HG02885 (cell line): Measurements from ENCODE around the gene KLKB1.

ENCODE experiments used
- ATAC-seq: cut with Tn5 transposase; IDR thresholded peaks from one replicate; pipeline ENCODE4 v1.9.1; 2021; ENCODE audit warnings: mild to moderate bottlenecking; ENCODE audit not compliant: unreplicated experiment, poor library complexity

The KLKB1 gene

GRCh38 chr4:186300659-186301390, 73.5 kb downstream of the KLKB1 start:
- ATAC-seq: no peak

GRCh38 chr4:186304216-186304615, 76.9 kb downstream of the KLKB1 start:
- ATAC-seq: no peak

DNA sequence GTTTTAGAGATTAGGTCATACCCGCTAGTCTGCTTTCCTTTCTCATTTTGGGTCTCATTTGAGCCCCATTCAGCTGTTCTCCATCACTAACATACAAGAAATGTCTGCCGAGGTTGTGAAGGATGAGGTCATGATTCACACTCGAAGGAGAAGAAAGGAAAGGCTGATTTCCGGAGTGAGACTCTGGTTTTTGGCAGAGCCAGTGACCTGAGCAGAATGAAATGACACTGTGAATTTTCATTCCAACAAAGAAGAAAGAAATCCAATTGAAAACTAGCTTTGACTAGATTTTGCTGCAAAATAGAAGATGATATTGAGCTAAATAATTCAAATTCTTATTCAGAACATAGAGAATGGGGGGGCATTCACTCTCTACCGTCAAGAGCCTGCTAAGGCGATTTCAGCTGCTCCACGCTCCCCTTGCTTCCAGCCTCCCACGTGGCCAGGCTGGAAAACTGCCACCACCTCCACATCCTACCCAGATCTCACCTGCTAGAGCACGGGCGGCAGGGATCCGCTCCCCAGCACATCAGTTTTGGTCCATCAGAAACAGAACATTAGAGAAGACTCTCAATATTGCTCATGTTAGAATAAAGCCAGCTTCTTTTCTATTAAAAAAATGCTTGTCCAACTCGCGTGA, 77.7 kb downstream of the KLKB1 start:
- no peak for ATAC-seq

GRCh38 chr4:186307497-186307896, 80.2 kb downstream of the KLKB1 start:
- no peak for ATAC-seq

GRCh38 chr4:186307916-186308315, 80.6 kb downstream of the KLKB1 start:
- ATAC-seq: no peak
